Panc1 (cell line): ENCODE measurements around the gene RXRG. TPM values are rescaled to one million over a fixed set of nuclear protein-coding genes. Genes with fewer than 3 reads are reported as not detected.

Source experiments
- ATAC-seq: fragments of 200-7000 bp; cut with Tn5 transposase; 2 replicates; pipeline ENCODE4 v1.9.1; 2020; ENCODE audit warnings: mild to moderate bottlenecking, moderate library complexity
- BruUV-seq: library from RNA; stranded (reverse); fragments of 400-500 nt; replicated peaks from 2 replicates; lab custom pipeline; 2021; lab: Mats Ljungman, UMichigan
- CTCF ChIA-PET: fragments of 300-600 bp; sonication (Branson Sonifier 250); formaldehyde crosslinking; loops from one replicate; lab custom pipeline; 2022; ENCODE audit warnings: antibody characterized with exemption; lab: Charles Lee
- POLR2A ChIA-PET: fragments of 300-600 bp; sonication (Branson Sonifier 250); formaldehyde crosslinking; loops from one replicate; lab custom pipeline; 2022; ENCODE audit warnings: antibody characterized with exemption; lab: Charles Lee
- DNase-seq: peaks from one replicate; pipeline ENCODE4 v3.0.0-alpha.2; 2010; ENCODE audit warnings: low read depth, low spot score
- H3K27ac ChIP-seq: 2 replicates; pipeline ENCODE4 v1.5.1; 2011; ENCODE audit warnings: mild to moderate bottlenecking, low read length, inconsistent platforms
- H3K27me3 ChIP-seq: fragments of 200-500 bp; sonication (Bioruptor generic); 2 replicates; pipeline ENCODE4 v1.6.0; 2014; ENCODE audit warnings: low read length, inconsistent platforms; ENCODE audit not compliant: control insufficient read depth, insufficient read depth
- H3K36me3 ChIP-seq: fragments of 200-500 bp; sonication (Bioruptor generic); 2 replicates; pipeline ENCODE4 v1.5.1; 2014; ENCODE audit warnings: inconsistent platforms, mild to moderate bottlenecking, low read length, moderate library complexity; ENCODE audit not compliant: control insufficient read depth, insufficient read depth
- H3K4me1 ChIP-seq: 2 replicates; pipeline ENCODE4 v1.5.1; 2011; ENCODE audit warnings: inconsistent platforms, mild to moderate bottlenecking, low read length, moderate library complexity; ENCODE audit not compliant: control insufficient read depth, insufficient read depth
- H3K4me3 ChIP-seq, 2 experiments: 2 replicates each; pipeline ENCODE4 v1.5.1; 2011 to 2012; ENCODE audit warnings: low read depth in 2 of 2, low read length in 2 of 2, mild to moderate bottlenecking in 2 of 2, inconsistent platforms in 1 of 2, moderate library complexity in 1 of 2
- H3K9me3 ChIP-seq: fragments of 200-500 bp; sonication (Bioruptor generic); 2 replicates; pipeline ENCODE4 v1.5.1; 2014; ENCODE audit warnings: low read depth, mild to moderate bottlenecking, inconsistent platforms, low read length, moderate library complexity; ENCODE audit not compliant: control insufficient read depth, insufficient read depth
- POLR2AphosphoS5 ChIP-seq: IDR thresholded peaks from 2 replicates; pipeline ENCODE4 v1.6.1; 2012; ENCODE audit warnings: mild to moderate bottlenecking, low read depth, low read length, moderate library complexity
- SIN3A ChIP-seq: IDR thresholded peaks from 2 replicates; pipeline ENCODE4 v1.6.1; 2012; ENCODE audit warnings: low read depth, mild to moderate bottlenecking, low read length, moderate library complexity, borderline replicate concordance; ENCODE audit not compliant: insufficient read depth
- TCF7L2 ChIP-seq: IDR thresholded peaks from 2 replicates; pipeline ENCODE4 v1.6.1; 2011; ENCODE audit warnings: mild to moderate bottlenecking, low read depth, low read length, inconsistent platforms
- in situ Hi-C: cut with HindIII; loops from 2 replicates; pipeline ENCODE4 v1.10.0; 2016; ENCODE audit warnings: low sequenced_read_pairs, low pct_unique_long_range_greater_than_20kb
- intact Hi-C: fragments of 100-400 bp; cut with micrococcal nuclease; formaldehyde crosslinking; loops from one replicate; pipeline ENCODE4 v1.10.0; 2022; ENCODE audit not compliant: unreplicated experiment
- total RNA-seq: library from RNA; stranded (reverse); gene quantifications from one replicate; pipeline ENCODE4 v1.2.1, GENCODE V29; 2021; ENCODE audit not compliant: unreplicated experiment
- TF ChIP-seq, protein P1 (sequence below), 2 experiments: IDR thresholded peaks; 2 replicates each; pipeline ENCODE4 v1.6.1; 2011 to 2012; ENCODE audit warnings: low read depth in 2 of 2, control low read depth in 1 of 2, low read length in 1 of 2, mild to moderate bottlenecking in 1 of 2, moderate library complexity in 1 of 2; ENCODE audit not compliant: insufficient read depth in 1 of 2
- TF ChIP-seq, protein P2 (sequence below): fragments of 450-650 bp; IDR thresholded peaks from 2 replicates; pipeline ENCODE4 v1.5.1; 2017; ENCODE audit warnings: mild to moderate bottlenecking

The RXRG gene
- total RNA-seq, 1 experiment from 2014 or later = not detected

DNA sequence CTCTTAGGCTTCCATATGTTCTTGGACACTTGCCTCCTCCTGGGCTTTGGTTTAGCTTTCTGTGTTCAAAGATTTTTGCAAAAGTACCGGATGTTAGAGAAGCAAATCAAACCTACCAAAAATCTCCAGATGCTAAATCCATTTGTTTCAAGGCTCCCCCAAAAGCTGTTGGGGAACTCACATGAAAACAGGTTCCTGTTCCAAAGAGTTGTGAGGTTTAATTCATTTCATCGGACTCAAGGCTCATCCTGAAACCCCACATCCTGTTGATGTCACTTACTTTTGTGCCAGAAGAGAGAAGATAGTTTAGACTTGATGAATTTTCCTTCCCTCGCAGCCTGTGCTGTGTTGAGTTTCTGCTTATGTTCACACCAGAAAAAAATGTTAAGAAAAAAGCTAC lies 41.7 kb upstream of the RXRG start:
- Histone ChIP-seq H3K4me3 (no peak overlapping the region), H3K4me1 (no peaks in the 10 kb centered on the region), H3K36me3 (no peaks in the 10 kb centered on the region), H3K9me3 (no peaks in the 10 kb centered on the region), H3K27ac (no peak overlapping the region), H3K27me3 (peaks cover 4% of the 10 kb centered on the region)
- CTCF ChIA-PET = no interaction called here
- POLR2A ChIA-PET = no interaction called here
- ATAC-seq (no peak), DNase-seq (no peak)
- BruUV-seq = no TSS peak
- TF ChIP-seq, protein P1, sequence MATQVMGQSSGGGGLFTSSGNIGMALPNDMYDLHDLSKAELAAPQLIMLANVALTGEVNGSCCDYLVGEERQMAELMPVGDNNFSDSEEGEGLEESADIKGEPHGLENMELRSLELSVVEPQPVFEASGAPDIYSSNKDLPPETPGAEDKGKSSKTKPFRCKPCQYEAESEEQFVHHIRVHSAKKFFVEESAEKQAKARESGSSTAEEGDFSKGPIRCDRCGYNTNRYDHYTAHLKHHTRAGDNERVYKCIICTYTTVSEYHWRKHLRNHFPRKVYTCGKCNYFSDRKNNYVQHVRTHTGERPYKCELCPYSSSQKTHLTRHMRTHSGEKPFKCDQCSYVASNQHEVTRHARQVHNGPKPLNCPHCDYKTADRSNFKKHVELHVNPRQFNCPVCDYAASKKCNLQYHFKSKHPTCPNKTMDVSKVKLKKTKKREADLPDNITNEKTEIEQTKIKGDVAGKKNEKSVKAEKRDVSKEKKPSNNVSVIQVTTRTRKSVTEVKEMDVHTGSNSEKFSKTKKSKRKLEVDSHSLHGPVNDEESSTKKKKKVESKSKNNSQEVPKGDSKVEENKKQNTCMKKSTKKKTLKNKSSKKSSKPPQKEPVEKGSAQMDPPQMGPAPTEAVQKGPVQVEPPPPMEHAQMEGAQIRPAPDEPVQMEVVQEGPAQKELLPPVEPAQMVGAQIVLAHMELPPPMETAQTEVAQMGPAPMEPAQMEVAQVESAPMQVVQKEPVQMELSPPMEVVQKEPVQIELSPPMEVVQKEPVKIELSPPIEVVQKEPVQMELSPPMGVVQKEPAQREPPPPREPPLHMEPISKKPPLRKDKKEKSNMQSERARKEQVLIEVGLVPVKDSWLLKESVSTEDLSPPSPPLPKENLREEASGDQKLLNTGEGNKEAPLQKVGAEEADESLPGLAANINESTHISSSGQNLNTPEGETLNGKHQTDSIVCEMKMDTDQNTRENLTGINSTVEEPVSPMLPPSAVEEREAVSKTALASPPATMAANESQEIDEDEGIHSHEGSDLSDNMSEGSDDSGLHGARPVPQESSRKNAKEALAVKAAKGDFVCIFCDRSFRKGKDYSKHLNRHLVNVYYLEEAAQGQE (IDR thresholded peaks at IDR 0.05; ENCODE audit: insufficient read depth in 1 of 2, low read depth in 2 of 2, low read length in 1 of 2) = no peak
- no peak for TF ChIP-seq SIN3A
- no peak for TF ChIP-seq TCF7L2
- TF ChIP-seq POLR2AphosphoS5 = no peak
- TF ChIP-seq, protein P2, sequence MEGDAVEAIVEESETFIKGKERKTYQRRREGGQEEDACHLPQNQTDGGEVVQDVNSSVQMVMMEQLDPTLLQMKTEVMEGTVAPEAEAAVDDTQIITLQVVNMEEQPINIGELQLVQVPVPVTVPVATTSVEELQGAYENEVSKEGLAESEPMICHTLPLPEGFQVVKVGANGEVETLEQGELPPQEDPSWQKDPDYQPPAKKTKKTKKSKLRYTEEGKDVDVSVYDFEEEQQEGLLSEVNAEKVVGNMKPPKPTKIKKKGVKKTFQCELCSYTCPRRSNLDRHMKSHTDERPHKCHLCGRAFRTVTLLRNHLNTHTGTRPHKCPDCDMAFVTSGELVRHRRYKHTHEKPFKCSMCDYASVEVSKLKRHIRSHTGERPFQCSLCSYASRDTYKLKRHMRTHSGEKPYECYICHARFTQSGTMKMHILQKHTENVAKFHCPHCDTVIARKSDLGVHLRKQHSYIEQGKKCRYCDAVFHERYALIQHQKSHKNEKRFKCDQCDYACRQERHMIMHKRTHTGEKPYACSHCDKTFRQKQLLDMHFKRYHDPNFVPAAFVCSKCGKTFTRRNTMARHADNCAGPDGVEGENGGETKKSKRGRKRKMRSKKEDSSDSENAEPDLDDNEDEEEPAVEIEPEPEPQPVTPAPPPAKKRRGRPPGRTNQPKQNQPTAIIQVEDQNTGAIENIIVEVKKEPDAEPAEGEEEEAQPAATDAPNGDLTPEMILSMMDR = no peak
- intact Hi-C loops (no loop called here), in situ Hi-C loops (no loop called here)

DNA sequence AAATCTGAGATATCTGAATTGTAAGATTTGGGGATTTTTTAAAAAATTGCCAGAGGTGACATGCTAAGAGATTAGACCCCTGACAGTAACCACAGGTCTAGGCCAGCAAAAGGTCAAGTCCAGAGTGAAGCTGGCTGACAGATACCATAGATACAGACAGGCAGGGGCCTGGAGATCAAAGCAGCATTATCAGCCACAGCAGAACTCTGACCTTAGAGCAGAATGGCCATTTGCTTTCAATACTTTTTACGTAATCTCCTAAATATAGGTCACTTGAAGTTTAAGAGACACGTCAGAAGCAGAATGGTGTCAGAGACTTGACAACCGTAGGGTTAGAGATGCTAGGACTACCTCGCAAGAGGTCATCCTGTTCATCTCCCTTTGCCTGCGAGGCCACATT lies 40.8 kb upstream of the RXRG start:
- Histone ChIP-seq H3K27me3 (peaks cover 4% of the 10 kb centered on the region), H3K4me1 (no peaks in the 10 kb centered on the region), H3K27ac (no peak overlapping the region), H3K9me3 (no peaks in the 10 kb centered on the region), H3K36me3 (no peaks in the 10 kb centered on the region), H3K4me3 (no peak overlapping the region)
- TF ChIP-seq, protein P2 = no peak
- TF ChIP-seq SIN3A (no peak), POLR2AphosphoS5 (no peak), TCF7L2 (no peak)
- TF ChIP-seq, protein P1 (IDR thresholded peaks at IDR 0.05; ENCODE audit: insufficient read depth in 1 of 2, low read depth in 2 of 2, low read length in 1 of 2) = no peak
- no TSS peak for BruUV-seq
- intact Hi-C loops (no loop called here), in situ Hi-C loops (no loop called here)
- POLR2A ChIA-PET = no interaction called here
- ATAC-seq (no peak), DNase-seq (no peak)
- CTCF ChIA-PET = no interaction called here
